ENCODE data around the gene KLHL17.
"Not testable (repeated sequence)": the region's sequence is repeated elsewhere in the genome, so short reads cannot be mapped to it uniquely, and the experiment has no call there.

Gene KLHL17

GRCh38 chr1:1003618-1004419, 43.4 kb downstream of the KLHL17 start:
- no peak for DNase-seq

- no peak for DNase-seq
Observed at GRCh38 chr1:1004420-1004779, 44.0 kb downstream of the KLHL17 start.

- no peak for DNase-seq
Observed at GRCh38 chr1:1004780-1005697, 44.7 kb downstream of the KLHL17 start.

GRCh38 chr1:1005774-1006304, 45.5 kb downstream of the KLHL17 start:
- no peak for DNase-seq

GRCh38 chr1:1006305-1007159, 46.1 kb downstream of the KLHL17 start:
- DNase-seq, result no peak

- not testable (repeated sequence) for DNase-seq
Observed at GRCh38 chr1:1010131-1010530, 49.7 kb downstream of the KLHL17 start.

- DNase-seq, result no peak
Observed at GRCh38 chr1:1011396-1011949, 51.1 kb downstream of the KLHL17 start.

- not testable (repeated sequence) for DNase-seq
Observed at GRCh38 chr1:1012736-1013104, 52.3 kb downstream of the KLHL17 start.

- peak; percentile 67 for DNase-seq
Observed at GRCh38 chr1:1013105-1013921, 52.9 kb downstream of the KLHL17 start, which contains the start of gene ISG15. Gene ISG15, plus strand, starts transcription at chr1:1013497. Its CDS starts 77 bp downstream, at chr1:1013574.

GRCh38 chr1:1013922-1014648, 53.7 kb downstream of the KLHL17 start:
- DNase-seq, result no peak

- DNase-seq, result no peak
Observed at GRCh38 chr1:1014799-1015681, 54.7 kb downstream of the KLHL17 start.

Data from GOT3 (cell line).